ENCODE measurements around the gene IRAK3. TPM values are rescaled to one million over a fixed set of nuclear protein-coding genes. Genes with fewer than 3 reads are reported as not detected.

The IRAK3 gene
- total and polyA plus RNA-seq, 2 experiments from 2014 or later, result 1.2 to 8.6 TPM

- Histone ChIP-seq H3K9me3 (ENCODE audit: low read depth) (no peaks in the 10 kb centered on the region), H3K27ac (no peak overlapping the region), H4K20me1 (ENCODE audit: insufficient read depth, poor library complexity, severe bottlenecking) (no peaks in the 10 kb centered on the region), H3K4me2 (no peak overlapping the region), H3K9me2 (replicated peaks; ENCODE audit: insufficient read depth) (no peaks in the 10 kb centered on the region), H3K79me2 (no peaks in the 10 kb centered on the region), H3K4me3 (no peak overlapping the region), H2AFZ (no peak overlapping the region), H3K27me3 (peaks cover 4% of the 10 kb centered on the region), H3K4me1 (ENCODE audit: insufficient read depth) (peaks cover 4% of the 10 kb centered on the region), H3K36me3 (replicated peaks; ENCODE audit: insufficient read depth, low read depth) (no peaks in the 10 kb centered on the region)
- TF ChIP-seq EZH2 (IDR thresholded peaks at IDR 0.05; ENCODE audit: borderline replicate concordance) (no peak), CTCF (IDR thresholded peaks at IDR 0.05; ENCODE audit: poor library complexity) (no peak), EZH2phosphoT487 (IDR thresholded peaks at IDR 0.05; ENCODE audit: low read depth, severe bottlenecking, unreplicated experiment) (no peak)
- WGBS (ENCODE audit: low lambda C conversion rate, missing lambda C conversion rate), result 76% methylated on average over 7 of the region's 7 CpGs
- DNase-seq (ENCODE audit: low spot score), result no peak
Observed at GRCh38 chr12:66241061-66242043, 52.3 kb downstream of the IRAK3 start.

GRCh38 chr12:66242311-66242710 lies 53.3 kb downstream of the IRAK3 start:
- 83% methylated on average over 2 of the region's 2 CpGs for WGBS (ENCODE audit: low lambda C conversion rate, missing lambda C conversion rate)
- Histone ChIP-seq H3K79me2 (no peaks in the 10 kb centered on the region), H3K9me3 (ENCODE audit: low read depth) (no peaks in the 10 kb centered on the region), H2AFZ (no peak overlapping the region), H3K27ac (no peak overlapping the region), H3K36me3 (replicated peaks; ENCODE audit: insufficient read depth, low read depth) (no peaks in the 10 kb centered on the region), H4K20me1 (ENCODE audit: insufficient read depth, poor library complexity, severe bottlenecking) (no peaks in the 10 kb centered on the region), H3K4me3 (no peak overlapping the region), H3K27me3 (no peaks in the 10 kb centered on the region), H3K4me1 (ENCODE audit: insufficient read depth) (peaks cover 4% of the 10 kb centered on the region), H3K4me2 (no peak overlapping the region), H3K9me2 (replicated peaks; ENCODE audit: insufficient read depth) (no peaks in the 10 kb centered on the region)
- DNase-seq (ENCODE audit: low spot score), result no peak
- no peak for TF ChIP-seq EZH2phosphoT487 (IDR thresholded peaks at IDR 0.05; ENCODE audit: low read depth, severe bottlenecking, unreplicated experiment)
- no peak for TF ChIP-seq EZH2 (IDR thresholded peaks at IDR 0.05; ENCODE audit: borderline replicate concordance)
- no peak for TF ChIP-seq CTCF (IDR thresholded peaks at IDR 0.05; ENCODE audit: poor library complexity)

GRCh38 chr12:66243911-66244310 lies 54.9 kb downstream of the IRAK3 start:
- H4K20me1 ChIP-seq (ENCODE audit: insufficient read depth, poor library complexity, severe bottlenecking), result no peaks in the 10 kb centered on the region
- TF ChIP-seq EZH2phosphoT487 (IDR thresholded peaks at IDR 0.05; ENCODE audit: low read depth, severe bottlenecking, unreplicated experiment) (no peak), CTCF (IDR thresholded peaks at IDR 0.05; ENCODE audit: poor library complexity) (no peak), EZH2 (IDR thresholded peaks at IDR 0.05; ENCODE audit: borderline replicate concordance) (no peak)
- 91% methylated on average over 2 of the region's 2 CpGs for WGBS (ENCODE audit: low lambda C conversion rate, missing lambda C conversion rate)
- no peaks in the 10 kb centered on the region for H3K27me3 ChIP-seq
- no peak overlapping the region for H2AFZ ChIP-seq
- H3K79me2 ChIP-seq, result no peaks in the 10 kb centered on the region
- H3K27ac ChIP-seq, result no peak overlapping the region
- H3K36me3 ChIP-seq (replicated peaks; ENCODE audit: insufficient read depth, low read depth), result no peaks in the 10 kb centered on the region
- no peaks in the 10 kb centered on the region for H3K9me3 ChIP-seq (ENCODE audit: low read depth)
- DNase-seq (ENCODE audit: low spot score), result no peak
- H3K4me3 ChIP-seq, result no peak overlapping the region
- H3K4me1 ChIP-seq (ENCODE audit: insufficient read depth), result peaks cover 4% of the 10 kb centered on the region
- no peaks in the 10 kb centered on the region for H3K9me2 ChIP-seq (replicated peaks; ENCODE audit: insufficient read depth)
- no peak overlapping the region for H3K4me2 ChIP-seq
